IMR-90 (cell line): ENCODE results near the gene EXOC3L2. TPM values are rescaled to one million over a fixed set of nuclear protein-coding genes. Genes with fewer than 3 reads are reported as not detected.

ENCODE experiments used
- ATAC-seq: fragments of 200-7000 bp; cut with Tn5 transposase; 2 replicates; pipeline ENCODE4 v1.9.1; 2020; ENCODE audit warnings: low read depth, mild to moderate bottlenecking, moderate library complexity
- BruUV-seq: library from RNA; stranded (reverse); fragments of 400-500 nt; replicated peaks from 2 replicates; lab custom pipeline; 2021; lab: Mats Ljungman, UMichigan
- CTCF ChIA-PET: fragments of 300-600 bp; formaldehyde crosslinking; extraction: SDS; loops from one replicate; lab custom pipeline; 2021; ENCODE audit warnings: antibody characterized with exemption; lab: Yijun Ruan, JAX
- POLR2A ChIA-PET: fragments of 300-600 bp; sonication (Branson Sonifier 250); formaldehyde crosslinking; loops from one replicate; lab custom pipeline; 2022; ENCODE audit warnings: antibody characterized with exemption; ENCODE audit not compliant: unreplicated experiment; lab: Charles Lee
- DNase-seq: peaks from one replicate; pipeline ENCODE4 v3.0.0; 2013
- H2AFZ ChIP-seq: replicated peaks from 2 replicates; pipeline ENCODE3; 2013; ENCODE audit warnings: low read length, mild to moderate bottlenecking; ENCODE audit not compliant: poor library complexity
- H2AK5ac ChIP-seq: 2 replicates; pipeline ENCODE4 v1.6.1; 2013; ENCODE audit warnings: low read depth, low read length, inconsistent platforms
- H2AK9ac ChIP-seq: replicated peaks from 2 replicates; pipeline ENCODE3; 2013; ENCODE audit warnings: mild to moderate bottlenecking, low read depth, low read length, moderate library complexity; ENCODE audit not compliant: poor library complexity
- H2BK120ac ChIP-seq: 2 replicates; pipeline ENCODE4 v1.6.1; 2013; ENCODE audit warnings: low read depth, low read length, inconsistent platforms
- H2BK15ac ChIP-seq: 3 replicates; pipeline ENCODE4 v1.6.1; 2013; ENCODE audit warnings: low read depth, low read length, inconsistent platforms
- H2BK20ac ChIP-seq: 2 replicates; pipeline ENCODE4 v1.6.1; 2013; ENCODE audit warnings: low read depth, mild to moderate bottlenecking, inconsistent platforms, low read length, moderate library complexity
- H2BK5ac ChIP-seq: 2 replicates; pipeline ENCODE4 v1.6.1; 2013; ENCODE audit warnings: mild to moderate bottlenecking, low read depth, low read length, inconsistent platforms; ENCODE audit not compliant: poor library complexity, severe bottlenecking
- H3K14ac ChIP-seq: replicated peaks from 2 replicates; pipeline ENCODE4 v1.6.1; 2013; ENCODE audit warnings: low read depth, low read length, inconsistent platforms
- H3K18ac ChIP-seq: 2 replicates; pipeline ENCODE4 v1.6.1; 2013; ENCODE audit warnings: low read depth, low read length, control low read depth
- H3K23ac ChIP-seq: 2 replicates; pipeline ENCODE4 v1.6.1; 2013; ENCODE audit warnings: low read depth, low read length, inconsistent platforms
- H3K27ac ChIP-seq: 2 replicates; pipeline ENCODE4 v1.5.1; 2013; ENCODE audit warnings: mild to moderate bottlenecking, control low read depth, low read length; ENCODE audit not compliant: insufficient read depth
- H3K27me3 ChIP-seq: 2 replicates; pipeline ENCODE4 v1.6.1; 2013; ENCODE audit warnings: low read length; ENCODE audit not compliant: control insufficient read depth, insufficient read depth
- H3K36me3 ChIP-seq: 2 replicates; pipeline ENCODE4 v1.6.1; 2013; ENCODE audit warnings: low read length, mixed read lengths; ENCODE audit not compliant: control insufficient read depth, insufficient read depth
- H3K4ac ChIP-seq: 2 replicates; pipeline ENCODE4 v1.6.1; 2013; ENCODE audit warnings: low read depth, low read length, inconsistent platforms
- H3K4me1 ChIP-seq: 2 replicates; pipeline ENCODE4 v1.6.1; 2013; ENCODE audit warnings: low read length, mixed read lengths; ENCODE audit not compliant: control insufficient read depth, insufficient read depth
- H3K4me2 ChIP-seq: 2 replicates; pipeline ENCODE4 v1.6.1; 2013; ENCODE audit warnings: low read depth, mild to moderate bottlenecking, control low read depth, low read length, moderate library complexity
- H3K4me3 ChIP-seq: 2 replicates; pipeline ENCODE4 v1.5.1; 2013; ENCODE audit warnings: low read depth, mild to moderate bottlenecking, control low read depth, low read length, moderate library complexity; ENCODE audit not compliant: insufficient read depth
- H3K56ac ChIP-seq: 2 replicates; pipeline ENCODE4 v1.6.1; 2013; ENCODE audit warnings: low read length, inconsistent platforms; ENCODE audit not compliant: insufficient read depth; ENCODE audit errors: extremely low read depth
- H3K79me1 ChIP-seq, 2 experiments: 2 replicates each; pipeline ENCODE4 v1.6.1; 2013; ENCODE audit warnings: low read length in 2 of 2, inconsistent platforms in 1 of 2, low read depth in 1 of 2
- H3K9ac ChIP-seq: 2 replicates; pipeline ENCODE4 v1.6.1; 2013; ENCODE audit warnings: low read depth, low read length, control low read depth
- H3K9me1 ChIP-seq: 2 replicates; pipeline ENCODE4 v1.6.1; 2013; ENCODE audit warnings: low read length, inconsistent platforms; ENCODE audit not compliant: insufficient read depth
- H3K9me3 ChIP-seq: 2 replicates; pipeline ENCODE4 v1.6.1; 2013; ENCODE audit warnings: low read length; ENCODE audit not compliant: control insufficient read depth, insufficient read depth
- H4K20me1 ChIP-seq: 2 replicates; pipeline ENCODE4 v1.6.1; 2013; ENCODE audit warnings: low read length, inconsistent platforms; ENCODE audit not compliant: insufficient read depth
- H4K5ac ChIP-seq: 2 replicates; pipeline ENCODE4 v1.6.1; 2013; ENCODE audit warnings: mild to moderate bottlenecking, low read depth, low read length, control low read depth
- H4K8ac ChIP-seq, 2 experiments: 2 replicates each; pipeline ENCODE4 v1.6.1; 2013; ENCODE audit warnings: low read depth in 2 of 2, low read length in 2 of 2, control low read depth in 1 of 2, inconsistent platforms in 1 of 2
- H4K91ac ChIP-seq: 2 replicates; pipeline ENCODE4 v1.6.1; 2013; ENCODE audit warnings: low read depth, low read length, inconsistent platforms; ENCODE audit not compliant: insufficient read depth
- BHLHE40 ChIP-seq: fragments of 150-350 bp; IDR thresholded peaks from 2 replicates; pipeline ENCODE4 v1.6.1; 2016; ENCODE audit warnings: mild to moderate bottlenecking, low read depth, low read length
- CEBPB ChIP-seq: IDR thresholded peaks from 2 replicates; pipeline ENCODE4 v1.6.1; 2012; ENCODE audit warnings: low read depth, low read length, improper control_type of control experiment
- CHD1 ChIP-seq: IDR thresholded peaks from 2 replicates; pipeline ENCODE4 v1.6.1; 2012; ENCODE audit warnings: low read depth, low read length, improper control_type of control experiment
- ELK1 ChIP-seq: fragments of 150-350 bp; IDR thresholded peaks from 2 replicates; pipeline ENCODE4 v1.6.1; 2016; ENCODE audit warnings: low read depth, mild to moderate bottlenecking, low read length, moderate library complexity, borderline replicate concordance
- FOS ChIP-seq: fragments of 150-350 bp; IDR thresholded peaks from 2 replicates; pipeline ENCODE4 v1.6.1; 2016; ENCODE audit warnings: low read depth, low read length
- MAFK ChIP-seq: IDR thresholded peaks from 2 replicates; pipeline ENCODE4 v1.6.1; 2012; ENCODE audit warnings: low read depth, low read length, improper control_type of control experiment
- MAZ ChIP-seq: IDR thresholded peaks from 2 replicates; pipeline ENCODE4 v1.6.1; 2012; ENCODE audit warnings: low read depth, mild to moderate bottlenecking, low read length, improper control_type of control experiment, moderate library complexity, borderline replicate concordance
- MXI1 ChIP-seq: IDR thresholded peaks from 2 replicates; pipeline ENCODE4 v1.6.1; 2012; ENCODE audit warnings: low read depth, mild to moderate bottlenecking, low read length, moderate library complexity, borderline replicate concordance
- NFE2L2 ChIP-seq: fragments of 150-350 bp; IDR thresholded peaks from 2 replicates; pipeline ENCODE4 v1.6.1; 2016; ENCODE audit warnings: low read depth, mild to moderate bottlenecking, low read length
- POLR2A ChIP-seq: IDR thresholded peaks from 2 replicates; pipeline ENCODE4 v1.6.1; 2012; ENCODE audit warnings: mild to moderate bottlenecking, low read depth, low read length
- RFX5 ChIP-seq: IDR thresholded peaks from 2 replicates; pipeline ENCODE4 v1.8.0; 2012; ENCODE audit warnings: low read depth, mild to moderate bottlenecking, low read length, moderate library complexity
- SMC3 ChIP-seq: fragments of 150-350 bp; IDR thresholded peaks from 2 replicates; pipeline ENCODE4 v1.6.1; 2016; ENCODE audit warnings: low read depth, mild to moderate bottlenecking, antibody characterized with exemption, low read length, moderate library complexity
- USF2 ChIP-seq: fragments of 150-350 bp; IDR thresholded peaks from 2 replicates; pipeline ENCODE4 v1.6.1; 2017; ENCODE audit warnings: mild to moderate bottlenecking, antibody characterized with exemption, low read length, low read depth
- WGBS, 2 experiments: methylation state at CpG; one replicate each; pipeline versions ENCODE4 v1.1.5 to v1.1.7; 2013; ENCODE audit warnings: missing lambda C conversion rate in 2 of 2; ENCODE audit not compliant: insufficient read length in 1 of 2; ENCODE audit errors: extremely low coverage in 2 of 2; 5-methylcytosine and 5-hydroxymethylcytosine counted together
- dilution Hi-C: fragments of 300-500 bp; cut with HindIII; formaldehyde crosslinking; loops from one replicate; pipeline ENCODE4 v1.14.3; 2018; ENCODE audit warnings: low sequenced_read_pairs; ENCODE audit not compliant: unreplicated experiment
- in situ Hi-C: fragments of 300-500 bp; cut with MboI; formaldehyde crosslinking; loops from 3 replicates; pipeline ENCODE4 v1.14.3; 2019; ENCODE audit warnings: low sequenced_read_pairs, inconsistent platforms, mixed read lengths
- intact Hi-C: fragments of 100-400 bp; cut with micrococcal nuclease; formaldehyde crosslinking; loops from 2 replicates; pipeline ENCODE4 v1.10.0; 2022
- polyA plus RNA-seq, 3 experiments: library from polyadenylated mRNA; depleted of rRNA; stranded (reverse); fragments of >200 nt; gene quantifications; 2 replicates each; pipeline ENCODE4 v1.2.3, GENCODE V29; 2012; ENCODE audit warnings: low replicate concordance in 1 of 3
- total RNA-seq: library from RNA; depleted of rRNA; stranded (reverse); fragments of >200 nt; gene quantifications from 2 replicates; pipeline ENCODE4 v1.2.3, GENCODE V29; 2012
- TF ChIP-seq, protein P1 (sequence below): conservative IDR thresholded peaks from 2 replicates; pipeline ENCODE4 v1.5.1; 2012; ENCODE audit warnings: mild to moderate bottlenecking, low read depth, low read length, improper control_type of control experiment

Gene EXOC3L2
- total and polyA plus RNA-seq, 2 of the 4 experiments (the other 2 are of a cell fraction), result 0.03 TPM; not detected in 1

- DNase-seq, result no peak
- H3K23ac ChIP-seq, result no peak overlapping the region
- H3K79me1 ChIP-seq, result peaks cover 23 to 68% of the 10 kb centered on the region in 2 experiments
- H3K4ac ChIP-seq, result no peak overlapping the region
- TF ChIP-seq USF2 (peak; percentile 40), SMC3 (no peak), MAZ (no peak), ELK1 (no peak), BHLHE40 (no peak), RFX5 (no peak), POLR2A (no peak), CEBPB (no peak), MAFK (no peak), MXI1 (no peak), CHD1 (no peak), FOS (no peak), NFE2L2 (no peak)
- TF ChIP-seq, protein P1, sequence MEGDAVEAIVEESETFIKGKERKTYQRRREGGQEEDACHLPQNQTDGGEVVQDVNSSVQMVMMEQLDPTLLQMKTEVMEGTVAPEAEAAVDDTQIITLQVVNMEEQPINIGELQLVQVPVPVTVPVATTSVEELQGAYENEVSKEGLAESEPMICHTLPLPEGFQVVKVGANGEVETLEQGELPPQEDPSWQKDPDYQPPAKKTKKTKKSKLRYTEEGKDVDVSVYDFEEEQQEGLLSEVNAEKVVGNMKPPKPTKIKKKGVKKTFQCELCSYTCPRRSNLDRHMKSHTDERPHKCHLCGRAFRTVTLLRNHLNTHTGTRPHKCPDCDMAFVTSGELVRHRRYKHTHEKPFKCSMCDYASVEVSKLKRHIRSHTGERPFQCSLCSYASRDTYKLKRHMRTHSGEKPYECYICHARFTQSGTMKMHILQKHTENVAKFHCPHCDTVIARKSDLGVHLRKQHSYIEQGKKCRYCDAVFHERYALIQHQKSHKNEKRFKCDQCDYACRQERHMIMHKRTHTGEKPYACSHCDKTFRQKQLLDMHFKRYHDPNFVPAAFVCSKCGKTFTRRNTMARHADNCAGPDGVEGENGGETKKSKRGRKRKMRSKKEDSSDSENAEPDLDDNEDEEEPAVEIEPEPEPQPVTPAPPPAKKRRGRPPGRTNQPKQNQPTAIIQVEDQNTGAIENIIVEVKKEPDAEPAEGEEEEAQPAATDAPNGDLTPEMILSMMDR, result peak; percentile 28; the same call in 1 of the 2 replicates
- no peak overlapping the region for H4K8ac ChIP-seq
- no peak overlapping the region for H4K5ac ChIP-seq
- POLR2A ChIA-PET, result no interaction called here
- in situ Hi-C loops, result no loop called here
- peaks cover 6% of the 10 kb centered on the region; the same call in 1 of the 2 replicates for H3K9me1 ChIP-seq
- no peak overlapping the region for H3K14ac ChIP-seq
- no peak overlapping the region for H2BK20ac ChIP-seq
- dilution Hi-C loops, result no loop called here
- no peak overlapping the region for H3K56ac ChIP-seq
- H3K27ac ChIP-seq, result no peak overlapping the region
- H2BK5ac ChIP-seq, result no peak overlapping the region
- H3K4me2 ChIP-seq, result peak overlapping the region; percentile 49; the same call in 1 of the 2 replicates
- ATAC-seq, result no peak
- H3K18ac ChIP-seq, result no peak overlapping the region
- no peak overlapping the region for H2AFZ ChIP-seq
- no TSS peak for BruUV-seq
- WGBS, 2 experiments, result no CpG with 5 or more reads among the region's 11 CpGs
- CTCF ChIA-PET, result no interaction called here
- intact Hi-C loops, result loop anchor here (5.0 kb wide), 1 partner anchor 83 kb away; no protein-coding TSS in a partner anchor
- H3K9ac ChIP-seq, result no peak overlapping the region
- no peak overlapping the region for H2BK15ac ChIP-seq
- no peak overlapping the region for H2AK5ac ChIP-seq
- H4K91ac ChIP-seq, result no peak overlapping the region
- peaks cover 48% of the 10 kb centered on the region for H4K20me1 ChIP-seq
- no peak overlapping the region for H2BK120ac ChIP-seq
- H3K36me3 ChIP-seq, result peaks cover 10% of the 10 kb centered on the region
- peaks cover 18% of the 10 kb centered on the region for H3K4me1 ChIP-seq
- H3K4me3 ChIP-seq, result no peak overlapping the region
- H2AK9ac ChIP-seq, result no peak overlapping the region
- H3K27me3 ChIP-seq, result no peaks in the 10 kb centered on the region
- H3K9me3 ChIP-seq, result no peaks in the 10 kb centered on the region
Measured at GRCh38 chr19:45254044-45254531, 8.9 kb upstream of the EXOC3L2 start.
